ENCODE measurements around the gene RNF220.

GRCh38 chr1:44537956-44538355 is 132.9 kb downstream of the RNF220 start:
- no peak for TF ChIP-seq CTCF (IDR thresholded peaks at IDR 0.05 in 2 of 3, conservative IDR thresholded peaks at IDR 0.05 in 1 of 3; ENCODE audit: insufficient read depth in 2 of 3, low read depth in 1 of 3, low read length in 3 of 3)
- TF ChIP-seq HNRNPH1 (optimal IDR thresholded peaks at IDR 0.05; ENCODE audit: low read depth, low read length): no peak
- no peak for TF ChIP-seq ATF3 (IDR thresholded peaks at IDR 0.05)
- no peak for TF ChIP-seq ATF3 (CRISPR knock-in tag; conservative IDR thresholded peaks at IDR 0.05)
- TF ChIP-seq E2F4 (CRISPR knock-in tag; IDR thresholded peaks at IDR 0.05; ENCODE audit: low read depth): no peak
- no peak for TF ChIP-seq USF2 (CRISPR knock-in tag; IDR thresholded peaks at IDR 0.05)
- TF ChIP-seq THAP7 (CRISPR knock-in tag; IDR thresholded peaks at IDR 0.05): no peak
- no peak for TF ChIP-seq POLR2A (conservative IDR thresholded peaks at IDR 0.05)
- no peak for TF ChIP-seq MEF2A (IDR thresholded peaks at IDR 0.05; ENCODE audit: control insufficient read depth, low read depth, low read length)
- TF ChIP-seq ELK3 (CRISPR knock-in tag; IDR thresholded peaks at IDR 0.05): no peak
- no peak for TF ChIP-seq SP2 (IDR thresholded peaks at IDR 0.05; ENCODE audit: extremely low read depth, low read depth, low read length, poor library complexity, severe bottlenecking)
- no peak for TF ChIP-seq SPI1 (IDR thresholded peaks at IDR 0.05; ENCODE audit: borderline replicate concordance, low read depth, low read length)
- no peak for TF ChIP-seq JUND (IDR thresholded peaks at IDR 0.05; ENCODE audit: borderline replicate concordance, low read depth, low read length)
- TF ChIP-seq JUND (tag; IDR thresholded peaks at IDR 0.05; ENCODE audit: borderline replicate concordance, low read depth, low read length): no peak
- TF ChIP-seq MECOM (CRISPR knock-in tag; IDR thresholded peaks at IDR 0.05): no peak
- TF ChIP-seq SNIP1 (IDR thresholded peaks at IDR 0.05; ENCODE audit: low read depth): no peak

Data from K562 (cell line).